Small intestine (tissue), 7 donors: Measurements from ENCODE around the gene IFNGR1. TPM values are rescaled to one million over a fixed set of nuclear protein-coding genes. Genes with fewer than 3 reads are reported as not detected.

Source experiments
- DNase-seq, 2 donors: peaks; one replicate each; pipeline versions ENCODE4 v3.0.0 to v3.0.0-alpha.2; 2013
- FAIRE-seq: peaks from 2 replicates; lab custom pipeline; 2012; peaks lifted over from hg19 to GRCh38; lab: Jason Lieb, UNC
- H3K27ac ChIP-seq, 3 donors: one replicate each; pipeline ENCODE4 v1.5.1; 2013; ENCODE audit warnings: low read length in 2 of 3, mild to moderate bottlenecking in 2 of 3, control low read depth in 1 of 3, inconsistent platforms in 1 of 3, low read depth in 1 of 3, moderate library complexity in 1 of 3
- H3K27me3 ChIP-seq, 3 donors: one replicate each; pipeline ENCODE4 v1.6.1; 2013; ENCODE audit warnings: low read length in 3 of 3, inconsistent platforms in 1 of 3; ENCODE audit not compliant: control insufficient read depth in 3 of 3, insufficient read depth in 3 of 3
- H3K36me3 ChIP-seq, 3 donors: one replicate each; pipeline ENCODE4 v1.6.1; 2013; ENCODE audit warnings: low read length in 3 of 3, inconsistent platforms in 1 of 3, low read depth in 1 of 3, mild to moderate bottlenecking in 1 of 3, moderate library complexity in 1 of 3; ENCODE audit not compliant: control insufficient read depth in 3 of 3, insufficient read depth in 2 of 3
- H3K4me1 ChIP-seq, 3 donors: one replicate each; pipeline ENCODE4 v1.6.1; 2013; ENCODE audit warnings: low read length in 2 of 3, inconsistent platforms in 1 of 3, low read depth in 1 of 3, mild to moderate bottlenecking in 1 of 3, moderate library complexity in 1 of 3; ENCODE audit not compliant: control insufficient read depth in 3 of 3, insufficient read depth in 2 of 3
- H3K4me3 ChIP-seq, 3 donors: one replicate each; pipeline ENCODE4 v1.5.1; 2013; ENCODE audit warnings: low read length in 3 of 3, control low read depth in 1 of 3, inconsistent platforms in 1 of 3, low read depth in 1 of 3, mild to moderate bottlenecking in 1 of 3, moderate library complexity in 1 of 3
- H3K9me3 ChIP-seq, 2 donors: one replicate each; pipeline ENCODE4 v1.6.1; 2013; ENCODE audit warnings: low read depth in 1 of 2, low read length in 1 of 2; ENCODE audit not compliant: control insufficient read depth in 2 of 2, insufficient read depth in 1 of 2
- WGBS, 3 donors: extraction: QIAGEN DNeasy Blood & Tissue Kit; methylation state at CpG; one replicate each; pipeline ENCODE4 v1.1.7; 2013; 5-methylcytosine and 5-hydroxymethylcytosine counted together
- polyA plus RNA-seq, 4 donors: library from polyadenylated mRNA; stranded (reverse) in 3 of 4; unstranded in 1 of 4; fragments of 200-250 nt in 3 of 4; fragments of 120-200 nt in 1 of 4; gene quantifications; one replicate each; pipeline versions ENCODE4 v1.2.1 to v1.2.3, GENCODE V29; 2013
- donor health status: healthy with polysubstance abuse.
- donor health status: control.
- donor health status: control.
- donor health status: Bipolar disorder and iron deficiency.
- donor health status: healthy.

Gene IFNGR1
- polyA plus RNA-seq, 4 donors: 78.1 to 109 (median 90.5) TPM

- DNase-seq: no peak
- Histone ChIP-seq H3K36me3 (no peaks in the 10 kb centered on the region), H3K4me1 (peaks cover 2 to 45% (median 3%) of the 10 kb centered on the region in 3 donors), H3K27me3 (no peaks in the 10 kb centered on the region), H3K27ac (peak overlapping the region in 1 of 3 donors; percentile 82), H3K4me3 (no peak overlapping the region), H3K9me3 (peaks cover 0 to 8% of the 10 kb centered on the region in 2 donors)
- FAIRE-seq: no peak
- WGBS, 3 donors: 29 to 65% (median 47%) methylated on average over 1 of the region's 1 CpG
Measured at GRCh38 chr6:137246791-137247202, 27.6 kb upstream of the IFNGR1 start.

GRCh38 chr6:137246164-137246563, 27.0 kb upstream of the IFNGR1 start:
- peaks cover 0 to 8% of the 10 kb centered on the region in 2 donors for H3K9me3 ChIP-seq
- H3K4me3 ChIP-seq: no peak overlapping the region
- H3K27ac ChIP-seq: peak overlapping the region in 1 of 3 donors; percentile 82
- WGBS, 3 donors: 79 to 87% (median 79%) methylated on average over 4 of the region's 4 CpGs
- DNase-seq (no peak), FAIRE-seq (no peak)
- no peaks in the 10 kb centered on the region for H3K27me3 ChIP-seq
- peaks cover 2 to 51% (median 3%) of the 10 kb centered on the region in 3 donors for H3K4me1 ChIP-seq
- H3K36me3 ChIP-seq: no peaks in the 10 kb centered on the region

- WGBS, 3 donors: 38 to 54% (median 54%) methylated on average over 3 of the region's 3 CpGs
- DNase-seq (peak; percentile 60 to 85), FAIRE-seq (no peak)
- Histone ChIP-seq H3K36me3 (no peaks in the 10 kb centered on the region), H3K27me3 (no peaks in the 10 kb centered on the region), H3K27ac (peak overlapping the region in 2 of 3 donors; percentile 58 to 81), H3K9me3 (no peaks in the 10 kb centered on the region), H3K4me1 (peaks cover 2 to 33% (median 6%) of the 10 kb centered on the region in 3 donors), H3K4me3 (no peak overlapping the region)
Measured at GRCh38 chr6:137241481-137242038, 22.4 kb upstream of the IFNGR1 start.

GRCh38 chr6:137240168-137240567, 21.0 kb upstream of the IFNGR1 start:
- Histone ChIP-seq H3K27ac (peak overlapping the region in 1 of 3 donors; percentile 3), H3K4me1 (peaks cover 2 to 21% (median 7%) of the 10 kb centered on the region in 3 donors), H3K9me3 (no peaks in the 10 kb centered on the region), H3K4me3 (no peak overlapping the region), H3K36me3 (no peaks in the 10 kb centered on the region), H3K27me3 (no peaks in the 10 kb centered on the region)
- DNase-seq (no peak), FAIRE-seq (no peak)
- WGBS, 3 donors: 38 to 80% (median 72%) methylated on average over 1 of the region's 1 CpG

- Histone ChIP-seq H3K9me3 (no peaks in the 10 kb centered on the region), H3K4me1 (peaks cover 2 to 37% (median 11%) of the 10 kb centered on the region in 3 donors), H3K27ac (peak overlapping the region in 2 of 3 donors; percentile 4 to 68), H3K36me3 (no peaks in the 10 kb centered on the region), H3K27me3 (no peaks in the 10 kb centered on the region), H3K4me3 (no peak overlapping the region)
- DNase-seq (peak in 1 of 2 donors; percentile 33), FAIRE-seq (no peak)
Measured at GRCh38 chr6:137237413-137238170, 18.4 kb upstream of the IFNGR1 start.

GRCh38 chr6:137236581-137237355, 17.6 kb upstream of the IFNGR1 start:
- Histone ChIP-seq H3K9me3 (no peaks in the 10 kb centered on the region), H3K4me1 (peaks cover 2 to 31% (median 12%) of the 10 kb centered on the region in 3 donors), H3K27me3 (no peaks in the 10 kb centered on the region), H3K4me3 (no peak overlapping the region), H3K36me3 (no peaks in the 10 kb centered on the region), H3K27ac (peak overlapping the region in 2 of 3 donors; percentile 15 to 68)
- WGBS, 3 donors: 81 to 88% (median 85%) methylated on average over 5 of the region's 5 CpGs
- DNase-seq: no peak
- no peak for FAIRE-seq

- DNase-seq (no peak), FAIRE-seq (no peak)
- no peaks in the 10 kb centered on the region for H3K9me3 ChIP-seq
- WGBS, 3 donors: 93 to 100% (median 96%) methylated on average over 1 of the region's 1 CpG
- H3K27me3 ChIP-seq: no peaks in the 10 kb centered on the region
- peaks cover 2 to 25% (median 12%) of the 10 kb centered on the region in 3 donors for H3K4me1 ChIP-seq
- no peak overlapping the region for H3K27ac ChIP-seq
- no peaks in the 10 kb centered on the region for H3K36me3 ChIP-seq
- H3K4me3 ChIP-seq: no peak overlapping the region
Measured at GRCh38 chr6:137235686-137236085, 16.5 kb upstream of the IFNGR1 start.
